LNCAP (cell line): ENCODE data around the gene CDK5RAP2.

ENCODE experiments used
- CTCF ChIP-seq: fragments of 450-650 bp; IDR thresholded peaks from 2 replicates; pipeline ENCODE4 v1.5.1; 2017; ENCODE audit warnings: mild to moderate bottlenecking

CDK5RAP2 gene

GRCh38 chr9:120376101-120376500 lies 203.9 kb downstream of the CDK5RAP2 start:
- TF ChIP-seq CTCF: no peak

GRCh38 chr9:120375316-120375715 lies 204.7 kb downstream of the CDK5RAP2 start:
- TF ChIP-seq CTCF: no peak

- no peak for TF ChIP-seq CTCF
Measured at GRCh38 chr9:120374817-120375216, 205.2 kb downstream of the CDK5RAP2 start.

- no peak for TF ChIP-seq CTCF
Measured at GRCh38 chr9:120374239-120374638, 205.7 kb downstream of the CDK5RAP2 start.

GRCh38 chr9:120372040-120372439 lies 207.9 kb downstream of the CDK5RAP2 start:
- no peak for TF ChIP-seq CTCF

GRCh38 chr9:120369608-120370220 lies 210.3 kb downstream of the CDK5RAP2 start:
- no peak for TF ChIP-seq CTCF

- no peak for TF ChIP-seq CTCF
Measured at GRCh38 chr9:120368799-120369198, 211.2 kb downstream of the CDK5RAP2 start.

- TF ChIP-seq CTCF: no peak
Measured at GRCh38 chr9:120366644-120367019, 213.3 kb downstream of the CDK5RAP2 start.
